ENCODE measurements around the gene CNTNAP5. TPM values are rescaled to one million over a fixed set of nuclear protein-coding genes. Genes with fewer than 3 reads are reported as not detected.
A peak's percentile ranks its signal among the peaks of the same experiment; 100 is the strongest.

The CNTNAP5 gene
- not detected in 2 replicates for total RNA-seq

GRCh38 chr2:124025171-124025580 lies at the start of gene CNTNAP5:
TSS of gene CNTNAP5 (plus strand) at chr2:124025287. CDS start at chr2:124025651, 364 bp downstream.
- DNase-seq: peak; percentile 44

GRCh38 chr2:123976054-123976648 lies 48.9 kb upstream of the CNTNAP5 start:
- DNase-seq: no peak

- peak; percentile 50 for DNase-seq
These were observed 31.3 kb upstream of the CNTNAP5 start for GRCh38 chr2:123993728-123994323.

- DNase-seq: no peak
These were observed 25.4 kb upstream of the CNTNAP5 start for GRCh38 chr2:123999681-124000080.

GRCh38 chr2:124001696-124002430 lies 23.2 kb upstream of the CNTNAP5 start:
- no peak for DNase-seq

GRCh38 chr2:124018890-124019289 lies 6.2 kb upstream of the CNTNAP5 start:
- DNase-seq: no peak

- no peak for DNase-seq
These were observed 421 bp upstream of the CNTNAP5 start for GRCh38 chr2:124024561-124025170.

- DNase-seq: no peak
These were observed 876 bp downstream of the CNTNAP5 start for GRCh38 chr2:124025891-124026434.

- no peak for DNase-seq
These were observed 1.4 kb downstream of the CNTNAP5 start for GRCh38 chr2:124026503-124026902.

- peak; percentile 58 for DNase-seq
These were observed 2.1 kb downstream of the CNTNAP5 start for GRCh38 chr2:124027182-124027581.

GRCh38 chr2:124032799-124033198 lies 7.7 kb downstream of the CNTNAP5 start:
- DNase-seq: no peak

- DNase-seq: no peak
These were observed 9.2 kb downstream of the CNTNAP5 start for GRCh38 chr2:124034265-124034664.

GRCh38 chr2:124035001-124035400 lies 9.9 kb downstream of the CNTNAP5 start:
- DNase-seq: no peak

GRCh38 chr2:124039032-124039431 lies 13.9 kb downstream of the CNTNAP5 start:
- no peak for DNase-seq

GRCh38 chr2:124039762-124040291 lies 14.7 kb downstream of the CNTNAP5 start:
- no peak for DNase-seq

GRCh38 chr2:124045894-124046293 lies 20.8 kb downstream of the CNTNAP5 start:
- DNase-seq: no peak

GRCh38 chr2:124046332-124046731 lies 21.2 kb downstream of the CNTNAP5 start:
- DNase-seq: no peak

- no peak for DNase-seq
These were observed 23.0 kb downstream of the CNTNAP5 start for GRCh38 chr2:124048102-124048501.

- no peak for DNase-seq
These were observed 23.6 kb downstream of the CNTNAP5 start for GRCh38 chr2:124048664-124049063.

GRCh38 chr2:124049136-124049535 lies 24.0 kb downstream of the CNTNAP5 start:
- no peak for DNase-seq

GRCh38 chr2:124050833-124051497 lies 25.9 kb downstream of the CNTNAP5 start:
- DNase-seq: no peak

GRCh38 chr2:124053796-124054195 lies 28.7 kb downstream of the CNTNAP5 start:
- no peak for DNase-seq
